ENCODE data around the gene PHLDA1.

PHLDA1 gene

DNA sequence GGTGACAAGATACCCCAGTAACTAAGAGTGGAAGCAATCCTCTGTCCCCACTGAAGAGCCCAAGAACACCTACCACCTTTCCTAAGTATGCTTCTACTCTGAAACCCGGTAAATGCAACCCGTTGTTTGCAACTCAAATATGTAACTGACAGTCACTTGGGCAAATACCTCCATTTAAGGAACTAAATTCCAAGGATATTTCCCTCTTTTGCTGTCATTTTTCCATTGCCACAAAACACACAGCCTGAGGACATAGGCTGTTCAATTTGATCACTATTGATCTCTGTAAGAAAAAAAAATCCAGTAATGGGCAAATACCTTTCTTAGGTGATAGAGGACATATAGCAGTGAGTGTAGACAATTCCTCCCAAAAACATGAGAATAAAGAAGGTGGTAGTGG lies 6.6 kb upstream of the PHLDA1 start:
- Histone ChIP-seq H3K36me3 (no peaks in the 10 kb centered on the region), H3K9me3 (no peaks in the 10 kb centered on the region), H3K27ac (no peak overlapping the region), H3K4me3 (ENCODE audit: low read depth in 1 of 2, low read length in 1 of 2) (no peak overlapping the region), H3K27me3 (peaks cover 28% of the 10 kb centered on the region), H3K4me1 (ENCODE audit: control insufficient read depth in 1 of 2, insufficient read depth in 1 of 2, low read depth in 1 of 2, low read length in 1 of 2) (no peaks in the 10 kb centered on the region)
- TF ChIP-seq, protein P1, sequence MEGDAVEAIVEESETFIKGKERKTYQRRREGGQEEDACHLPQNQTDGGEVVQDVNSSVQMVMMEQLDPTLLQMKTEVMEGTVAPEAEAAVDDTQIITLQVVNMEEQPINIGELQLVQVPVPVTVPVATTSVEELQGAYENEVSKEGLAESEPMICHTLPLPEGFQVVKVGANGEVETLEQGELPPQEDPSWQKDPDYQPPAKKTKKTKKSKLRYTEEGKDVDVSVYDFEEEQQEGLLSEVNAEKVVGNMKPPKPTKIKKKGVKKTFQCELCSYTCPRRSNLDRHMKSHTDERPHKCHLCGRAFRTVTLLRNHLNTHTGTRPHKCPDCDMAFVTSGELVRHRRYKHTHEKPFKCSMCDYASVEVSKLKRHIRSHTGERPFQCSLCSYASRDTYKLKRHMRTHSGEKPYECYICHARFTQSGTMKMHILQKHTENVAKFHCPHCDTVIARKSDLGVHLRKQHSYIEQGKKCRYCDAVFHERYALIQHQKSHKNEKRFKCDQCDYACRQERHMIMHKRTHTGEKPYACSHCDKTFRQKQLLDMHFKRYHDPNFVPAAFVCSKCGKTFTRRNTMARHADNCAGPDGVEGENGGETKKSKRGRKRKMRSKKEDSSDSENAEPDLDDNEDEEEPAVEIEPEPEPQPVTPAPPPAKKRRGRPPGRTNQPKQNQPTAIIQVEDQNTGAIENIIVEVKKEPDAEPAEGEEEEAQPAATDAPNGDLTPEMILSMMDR (IDR thresholded peaks at IDR 0.05) = no peak

DNA sequence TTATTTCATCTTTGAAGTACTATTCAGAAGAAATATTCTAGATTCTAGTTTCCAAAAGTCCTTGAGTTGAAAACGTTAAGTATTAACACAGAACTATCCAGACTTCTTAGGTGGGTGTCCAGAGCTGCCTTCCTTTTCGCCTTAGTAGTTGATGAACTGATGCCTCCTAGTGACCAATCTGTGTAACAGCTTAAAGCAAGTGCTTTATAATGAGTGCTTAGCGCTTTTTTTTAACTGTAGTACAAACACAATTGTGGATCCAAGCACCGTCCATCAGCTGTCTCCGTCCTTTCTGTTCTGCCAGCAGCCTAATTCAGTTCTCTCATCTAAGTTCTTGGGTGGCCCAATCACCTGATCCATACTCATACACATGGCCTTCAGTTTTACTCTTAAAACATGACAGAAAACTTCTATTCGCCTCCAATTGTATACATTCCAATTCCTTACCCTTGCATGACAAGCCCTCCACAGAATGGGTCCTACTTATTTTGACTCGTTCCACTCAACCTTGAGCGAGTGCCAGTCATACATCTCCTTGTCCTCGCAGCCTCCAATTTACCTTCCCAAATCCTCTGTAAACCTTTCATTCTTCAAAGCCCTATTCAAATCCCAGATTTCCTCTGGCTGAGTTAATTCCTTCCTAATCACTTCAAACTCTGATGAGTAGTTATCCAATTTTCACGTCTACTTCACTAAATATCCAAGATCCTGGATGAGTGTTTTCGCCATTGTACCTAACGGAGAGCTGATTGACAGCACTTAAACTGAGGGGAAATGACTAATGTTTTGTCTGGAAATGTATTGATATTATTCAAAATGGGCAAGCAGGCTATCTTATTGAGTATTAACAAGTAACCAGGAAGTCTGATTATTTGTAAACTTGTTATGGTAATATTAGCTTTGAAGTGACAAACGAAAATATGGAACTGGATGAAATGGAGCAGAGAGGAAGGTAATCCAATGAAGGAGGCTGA lies 5.8 kb upstream of the PHLDA1 start:
- Histone ChIP-seq H3K4me3 (ENCODE audit: low read depth in 1 of 2, low read length in 1 of 2) (no peak overlapping the region), H3K27me3 (peaks cover 36% of the 10 kb centered on the region), H3K27ac (no peak overlapping the region), H3K36me3 (no peaks in the 10 kb centered on the region), H3K9me3 (no peaks in the 10 kb centered on the region), H3K4me1 (ENCODE audit: control insufficient read depth in 1 of 2, insufficient read depth in 1 of 2, low read depth in 1 of 2, low read length in 1 of 2) (peaks cover 3 to 5% of the 10 kb centered on the region in 2 experiments)
- TF ChIP-seq, protein P1 (IDR thresholded peaks at IDR 0.05) = peak; percentile 68

DNA sequence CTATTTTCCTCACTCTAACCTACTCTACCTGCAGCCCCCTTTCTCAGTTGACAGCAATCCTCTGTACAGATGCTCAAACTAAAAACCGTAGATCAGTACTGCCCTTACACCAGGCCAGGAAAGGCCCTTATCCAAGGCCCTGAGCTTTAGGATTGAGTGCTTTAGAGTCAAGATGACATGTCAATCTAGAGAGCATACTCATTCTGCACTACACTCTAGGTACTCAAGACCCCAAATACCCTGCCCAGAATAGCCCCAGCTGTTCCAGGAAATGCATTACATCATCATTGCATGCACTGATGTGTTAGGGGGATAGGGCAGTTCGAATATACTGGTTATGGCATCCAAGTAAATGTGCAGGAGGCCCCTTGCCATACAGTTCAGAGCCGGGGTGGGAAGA lies 3.5 kb upstream of the PHLDA1 start:
- H3K27ac ChIP-seq = no peak overlapping the region

DNA sequence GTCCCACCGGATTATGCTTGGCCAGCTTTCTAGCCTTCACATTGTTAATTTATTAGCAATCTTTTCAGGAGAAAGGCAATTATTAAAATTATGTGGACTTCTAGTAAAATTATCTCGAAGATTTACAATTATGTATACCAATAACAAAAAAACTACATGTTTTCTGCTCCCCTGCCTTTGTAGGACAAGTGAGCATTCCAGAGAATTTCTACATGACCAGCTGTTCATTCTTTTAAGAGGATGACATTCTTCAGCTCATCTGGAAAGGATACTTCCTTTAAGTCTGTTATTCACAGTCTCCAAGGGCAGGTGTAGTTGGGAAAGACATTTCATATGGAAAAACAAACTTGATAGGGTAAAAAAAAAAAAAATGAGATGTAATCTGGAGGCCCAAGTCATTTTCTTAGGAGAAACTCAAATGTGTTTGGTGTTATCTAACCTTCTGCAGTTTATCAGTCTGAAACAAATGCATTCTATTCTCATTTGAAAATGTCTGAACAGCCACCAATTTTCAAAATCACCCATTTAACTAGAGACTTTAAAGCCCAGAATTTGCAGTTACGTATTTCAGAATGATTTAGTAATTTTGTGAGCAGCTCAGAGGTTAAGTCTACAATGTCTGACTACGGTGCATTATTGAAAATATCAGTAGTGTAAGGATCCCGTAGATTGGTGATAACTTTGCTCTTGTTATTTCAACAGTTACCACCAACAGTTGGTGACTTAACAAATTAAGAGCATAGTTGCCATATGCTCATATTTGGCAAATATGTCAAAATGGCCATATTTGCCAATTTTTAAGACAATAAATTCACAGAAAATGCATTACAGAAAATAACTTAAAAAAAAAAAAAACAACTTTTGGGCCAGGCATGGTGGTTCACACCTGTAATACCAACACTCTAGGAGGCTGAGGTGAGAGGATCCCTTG lies 1.8 kb upstream of the PHLDA1 start:
- Histone ChIP-seq H3K36me3 (no peaks in the 10 kb centered on the region), H3K4me3 (ENCODE audit: low read depth in 1 of 2, low read length in 1 of 2) (no peak overlapping the region), H3K9me3 (no peaks in the 10 kb centered on the region), H3K27ac (no peak overlapping the region), H3K27me3 (peaks cover 61% of the 10 kb centered on the region), H3K4me1 (ENCODE audit: control insufficient read depth in 1 of 2, insufficient read depth in 1 of 2, low read depth in 1 of 2, low read length in 1 of 2) (peaks cover 32 to 36% of the 10 kb centered on the region in 2 experiments)
- TF ChIP-seq, protein P1 (IDR thresholded peaks at IDR 0.05) = no peak

More for the DNA sequence above, 3.5 kb upstream of the PHLDA1 start:
- Histone ChIP-seq H3K9me3 (no peaks in the 10 kb centered on the region), H3K4me3 (ENCODE audit: low read depth in 1 of 2, low read length in 1 of 2) (no peak overlapping the region), H3K36me3 (no peaks in the 10 kb centered on the region), H3K27me3 (peaks cover 49% of the 10 kb centered on the region), H3K4me1 (ENCODE audit: control insufficient read depth in 1 of 2, insufficient read depth in 1 of 2, low read depth in 1 of 2, low read length in 1 of 2) (peaks cover 19 to 21% of the 10 kb centered on the region in 2 experiments)
- TF ChIP-seq, protein P1 (IDR thresholded peaks at IDR 0.05) = no peak
